ENCODE results near the gene CRTAC1. TPM values are rescaled to one million over a fixed set of nuclear protein-coding genes. Genes with fewer than 3 reads are reported as not detected.

Gene CRTAC1
- total RNA-seq, 1 donor from 2014 or later, result 0.30 TPM

DNA sequence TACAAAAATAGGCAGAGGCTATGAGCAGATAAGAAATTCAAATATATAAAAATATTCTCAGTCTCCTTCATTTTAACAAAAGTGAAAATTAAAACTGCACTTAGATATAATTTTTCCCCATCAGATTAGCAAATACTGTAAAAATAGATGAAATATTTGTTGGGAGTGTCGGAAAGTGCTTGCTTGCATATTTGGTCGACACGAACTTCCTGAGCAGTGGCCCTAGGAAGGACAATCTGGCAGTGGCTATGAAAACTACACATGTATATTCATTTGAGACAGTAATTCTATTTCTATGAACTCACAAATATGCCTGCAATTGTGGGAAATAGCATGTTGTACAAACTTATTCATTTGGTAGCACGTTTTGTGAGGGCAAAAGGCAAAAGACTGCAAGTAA, 99.4 kb downstream of the CRTAC1 start:
- H3K4me3 ChIP-seq, result no peak overlapping the region
- no peaks in the 10 kb centered on the region for H4K20me1 ChIP-seq (ENCODE audit: low read depth)
- no peaks in the 10 kb centered on the region for H3K27me3 ChIP-seq
- no peaks in the 10 kb centered on the region for H3F3A ChIP-seq (ENCODE audit: low read depth)
- Mint-ChIP-seq H3K9me3 (no peaks in the 10 kb centered on the region), H3K27me3 (ENCODE audit: insufficient read depth, low read depth) (peaks cover 14% of the 10 kb centered on the region), H3K4me1 (no peaks in the 10 kb centered on the region), H3K27ac (no peak overlapping the region), H3K4me3 (no peak overlapping the region), H3K36me3 (no peaks in the 10 kb centered on the region)
- H3K9me3 ChIP-seq (ENCODE audit: low read depth), result no peaks in the 10 kb centered on the region
- H3K9ac ChIP-seq, result no peak overlapping the region
- no peak for DNase-seq (ENCODE audit: low spot score)
- TF ChIP-seq, protein P1, sequence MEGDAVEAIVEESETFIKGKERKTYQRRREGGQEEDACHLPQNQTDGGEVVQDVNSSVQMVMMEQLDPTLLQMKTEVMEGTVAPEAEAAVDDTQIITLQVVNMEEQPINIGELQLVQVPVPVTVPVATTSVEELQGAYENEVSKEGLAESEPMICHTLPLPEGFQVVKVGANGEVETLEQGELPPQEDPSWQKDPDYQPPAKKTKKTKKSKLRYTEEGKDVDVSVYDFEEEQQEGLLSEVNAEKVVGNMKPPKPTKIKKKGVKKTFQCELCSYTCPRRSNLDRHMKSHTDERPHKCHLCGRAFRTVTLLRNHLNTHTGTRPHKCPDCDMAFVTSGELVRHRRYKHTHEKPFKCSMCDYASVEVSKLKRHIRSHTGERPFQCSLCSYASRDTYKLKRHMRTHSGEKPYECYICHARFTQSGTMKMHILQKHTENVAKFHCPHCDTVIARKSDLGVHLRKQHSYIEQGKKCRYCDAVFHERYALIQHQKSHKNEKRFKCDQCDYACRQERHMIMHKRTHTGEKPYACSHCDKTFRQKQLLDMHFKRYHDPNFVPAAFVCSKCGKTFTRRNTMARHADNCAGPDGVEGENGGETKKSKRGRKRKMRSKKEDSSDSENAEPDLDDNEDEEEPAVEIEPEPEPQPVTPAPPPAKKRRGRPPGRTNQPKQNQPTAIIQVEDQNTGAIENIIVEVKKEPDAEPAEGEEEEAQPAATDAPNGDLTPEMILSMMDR (IDR thresholded peaks at IDR 0.05), result no peak
- no peak for TF ChIP-seq EZH2 (IDR thresholded peaks at IDR 0.05)
- no peak for TF ChIP-seq EZH2phosphoT487 (IDR thresholded peaks at IDR 0.05)
- no peaks in the 10 kb centered on the region for H3K4me1 ChIP-seq
- no peak overlapping the region for H3K27ac ChIP-seq
- no peak overlapping the region for H3K4me2 ChIP-seq
- no peak overlapping the region for H2AFZ ChIP-seq (replicated peaks)
- H3K79me2 ChIP-seq (ENCODE audit: low read depth), result no peaks in the 10 kb centered on the region
- no peaks in the 10 kb centered on the region for H3K36me3 ChIP-seq

DNA sequence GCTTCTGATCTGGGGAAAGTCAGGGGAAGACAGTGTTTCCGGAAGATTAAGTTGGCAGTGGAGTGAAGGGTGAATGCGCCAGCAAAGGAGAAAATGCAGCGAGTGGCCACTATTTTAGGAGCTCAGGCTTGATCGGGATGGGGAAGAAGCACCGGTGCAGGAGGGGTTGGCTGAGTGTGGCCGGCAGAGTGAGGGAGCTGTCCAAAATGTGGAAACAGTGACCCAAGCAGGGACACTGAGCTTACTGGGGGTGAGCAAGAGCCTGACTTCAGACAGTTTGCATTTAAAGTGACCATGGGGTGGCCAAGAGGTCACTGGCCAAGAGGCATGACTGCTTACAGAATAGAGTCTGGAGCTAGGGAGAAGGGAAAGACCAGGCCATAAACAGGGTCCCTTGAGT, 101.5 kb downstream of the CRTAC1 start:
- TF ChIP-seq, protein P1 (IDR thresholded peaks at IDR 0.05), result no peak
- TF ChIP-seq EZH2phosphoT487 (IDR thresholded peaks at IDR 0.05) (no peak), EZH2 (IDR thresholded peaks at IDR 0.05) (no peak)
- Histone ChIP-seq H3K9ac (no peak overlapping the region), H4K20me1 (ENCODE audit: low read depth) (no peaks in the 10 kb centered on the region), H3K4me3 (no peak overlapping the region), H3K4me2 (no peak overlapping the region), H3K27ac (no peak overlapping the region), H3K79me2 (ENCODE audit: low read depth) (no peaks in the 10 kb centered on the region), H3K27me3 (no peaks in the 10 kb centered on the region), H3K9me3 (ENCODE audit: low read depth) (no peaks in the 10 kb centered on the region), H3K36me3 (no peaks in the 10 kb centered on the region), H3K4me1 (no peaks in the 10 kb centered on the region), H2AFZ (replicated peaks) (no peak overlapping the region), H3F3A (ENCODE audit: low read depth) (no peaks in the 10 kb centered on the region)
- Mint-ChIP-seq H3K4me1 (no peaks in the 10 kb centered on the region), H3K36me3 (no peaks in the 10 kb centered on the region), H3K27ac (no peak overlapping the region), H3K4me3 (no peak overlapping the region), H3K9me3 (no peaks in the 10 kb centered on the region), H3K27me3 (ENCODE audit: insufficient read depth, low read depth) (peaks cover 14% of the 10 kb centered on the region)
- peak; percentile 19 for DNase-seq (ENCODE audit: low spot score)

DNA sequence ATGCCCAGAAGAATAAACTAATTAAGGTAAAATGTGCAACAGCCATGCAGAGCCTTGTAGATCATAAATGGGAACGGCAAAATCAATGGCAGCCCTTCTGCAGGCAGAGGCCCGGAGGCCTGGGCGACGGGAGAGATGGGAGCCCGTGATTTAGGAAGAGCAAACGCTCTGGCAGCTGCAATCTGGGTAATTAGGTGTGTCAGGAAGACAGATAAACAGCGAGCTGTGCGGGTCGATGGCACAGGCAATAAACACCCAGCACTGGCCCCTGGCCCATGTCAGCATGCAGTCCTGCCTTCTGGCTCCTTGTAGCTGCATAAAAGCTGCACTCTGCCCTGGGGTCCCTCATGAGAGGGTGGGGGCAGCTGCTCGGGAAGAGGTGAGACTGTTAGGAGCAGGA, 102.8 kb downstream of the CRTAC1 start:
- Histone ChIP-seq H3K27me3 (no peaks in the 10 kb centered on the region), H3K4me3 (no peak overlapping the region), H3K79me2 (ENCODE audit: low read depth) (no peaks in the 10 kb centered on the region), H3K9ac (no peak overlapping the region), H3K4me2 (no peak overlapping the region), H4K20me1 (ENCODE audit: low read depth) (no peaks in the 10 kb centered on the region), H3K4me1 (no peaks in the 10 kb centered on the region), H3K27ac (no peak overlapping the region), H3K36me3 (no peaks in the 10 kb centered on the region), H2AFZ (replicated peaks) (no peak overlapping the region), H3F3A (ENCODE audit: low read depth) (no peaks in the 10 kb centered on the region), H3K9me3 (ENCODE audit: low read depth) (no peaks in the 10 kb centered on the region)
- Mint-ChIP-seq H3K36me3 (no peaks in the 10 kb centered on the region), H3K4me3 (no peak overlapping the region), H3K9me3 (no peaks in the 10 kb centered on the region), H3K27ac (no peak overlapping the region), H3K4me1 (no peaks in the 10 kb centered on the region), H3K27me3 (ENCODE audit: insufficient read depth, low read depth) (peaks cover 11% of the 10 kb centered on the region)
- no peak for TF ChIP-seq EZH2 (IDR thresholded peaks at IDR 0.05)
- TF ChIP-seq, protein P1 (IDR thresholded peaks at IDR 0.05), result no peak
- TF ChIP-seq EZH2phosphoT487 (IDR thresholded peaks at IDR 0.05), result no peak
- DNase-seq (ENCODE audit: low spot score), result no peak
